Stimulated activated CD4-positive, alpha-beta T cell treated with anti-CD3 and anti-CD28 coated beads, Interleukin-12 subunit alpha, Interleukin-12 subunit beta, amount 100 ng/mL, for 24 hours (primary cell): Measurements from ENCODE around the gene JPT2.

Experiments used
- DNase-seq, 2 experiments: peaks; one replicate each; pipeline ENCODE4 v3.0.0-alpha.2; 2020; ENCODE audit warnings: low read depth in 2 of 2

Gene JPT2

DNA sequence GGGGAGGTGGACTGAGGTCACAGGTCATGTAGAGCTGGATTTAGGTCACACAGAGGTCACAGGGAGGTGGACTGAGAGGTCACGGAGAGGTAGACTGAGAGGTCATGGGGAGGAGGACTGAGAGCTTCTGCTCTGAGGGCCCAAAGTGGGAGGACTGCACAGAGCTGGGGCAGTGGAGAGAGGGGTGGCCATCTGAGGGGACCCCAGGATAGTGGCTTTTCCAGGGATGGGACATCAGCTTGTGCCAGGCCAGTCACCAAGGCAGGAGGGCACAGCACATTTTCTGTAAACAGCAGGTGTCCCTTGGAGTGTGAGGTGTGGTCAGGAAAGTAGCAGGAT, 26.1 kb upstream of the JPT2 start:
- DNase-seq = no peak

DNA sequence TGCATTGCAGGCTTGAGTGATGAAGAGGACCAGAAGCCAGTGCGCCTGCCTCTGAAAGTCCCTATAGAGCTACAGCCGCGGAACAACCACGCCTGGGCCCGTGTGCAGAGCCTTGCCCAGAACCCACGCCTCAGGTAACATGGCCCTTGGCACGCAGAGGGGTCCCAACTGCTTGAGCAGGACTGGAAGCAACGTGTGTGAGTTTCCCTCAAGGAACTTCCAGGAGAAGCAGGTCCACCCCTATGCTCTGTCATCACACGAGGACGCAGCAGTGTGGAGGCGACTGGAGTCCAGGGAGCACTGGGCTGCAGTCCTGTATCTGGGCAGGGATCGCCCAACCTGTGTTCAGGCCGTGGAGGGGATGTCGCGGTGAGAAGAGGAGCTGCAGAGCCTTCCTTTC, 25.1 kb upstream of the JPT2 start:
- no peak for DNase-seq

DNA sequence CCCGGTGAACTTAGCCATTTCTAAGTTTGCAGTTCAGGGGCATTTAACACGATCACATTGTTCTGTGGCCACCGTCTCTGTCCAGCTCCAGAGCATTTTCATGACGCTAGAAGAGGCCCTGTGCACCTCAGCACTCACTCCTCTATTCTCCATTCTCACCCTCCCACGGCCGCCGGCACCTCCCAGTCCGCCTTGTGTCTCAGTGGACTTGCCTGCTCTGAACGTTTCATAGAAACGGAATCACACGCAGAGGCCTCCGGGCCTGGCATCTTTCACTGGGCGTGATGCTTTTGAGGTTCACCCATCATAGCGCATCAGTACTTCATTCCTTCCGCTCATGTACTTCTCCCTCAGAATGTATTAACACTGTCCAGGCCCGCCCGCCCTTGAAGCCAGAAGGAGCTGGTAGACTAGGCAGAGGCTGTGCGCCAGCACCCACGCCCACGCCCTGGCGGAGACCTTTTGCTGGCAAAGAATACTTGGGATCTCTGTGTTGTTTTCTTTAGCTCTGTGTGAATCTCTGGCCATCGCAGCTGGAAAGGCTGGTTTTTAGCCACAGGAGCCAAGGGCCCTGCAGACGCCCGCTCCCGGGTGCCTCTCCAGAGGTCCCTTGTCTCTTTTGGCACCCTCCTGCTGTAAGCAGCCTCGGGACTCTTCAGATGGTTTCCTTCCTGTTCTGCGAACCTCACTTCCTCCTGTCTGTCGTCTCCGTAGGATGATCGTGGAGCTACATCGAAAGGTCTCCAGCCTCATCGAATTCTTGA, 23.4 kb upstream of the JPT2 start:
- DNase-seq = no peak

DNA sequence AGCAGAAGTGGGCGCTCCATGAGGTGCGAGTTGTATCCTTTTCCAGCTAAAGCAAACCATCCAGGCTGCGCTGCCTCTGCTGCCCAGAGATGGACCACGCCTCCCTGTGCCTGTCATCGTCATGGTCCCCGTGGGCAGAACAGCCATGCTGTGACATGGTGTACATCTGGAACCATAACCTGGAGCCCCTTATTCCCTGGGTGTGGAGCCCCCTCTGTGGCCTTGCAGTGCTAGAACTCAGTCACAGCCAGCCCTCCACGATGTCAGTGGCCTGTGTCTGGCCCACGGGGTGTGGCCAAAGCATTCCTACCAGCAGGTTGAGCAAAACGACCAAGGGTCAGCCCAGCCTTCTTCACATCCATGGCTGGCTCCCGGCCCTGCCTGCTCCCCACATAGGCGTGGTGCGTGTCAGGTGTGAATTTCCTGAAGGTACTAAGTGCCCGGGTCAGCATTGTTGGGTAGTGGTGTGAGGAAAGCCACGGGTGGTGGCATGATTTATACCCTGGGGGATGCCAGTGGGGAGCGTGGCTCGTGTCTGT, 22.7 kb upstream of the JPT2 start:
- no peak for DNase-seq

DNA sequence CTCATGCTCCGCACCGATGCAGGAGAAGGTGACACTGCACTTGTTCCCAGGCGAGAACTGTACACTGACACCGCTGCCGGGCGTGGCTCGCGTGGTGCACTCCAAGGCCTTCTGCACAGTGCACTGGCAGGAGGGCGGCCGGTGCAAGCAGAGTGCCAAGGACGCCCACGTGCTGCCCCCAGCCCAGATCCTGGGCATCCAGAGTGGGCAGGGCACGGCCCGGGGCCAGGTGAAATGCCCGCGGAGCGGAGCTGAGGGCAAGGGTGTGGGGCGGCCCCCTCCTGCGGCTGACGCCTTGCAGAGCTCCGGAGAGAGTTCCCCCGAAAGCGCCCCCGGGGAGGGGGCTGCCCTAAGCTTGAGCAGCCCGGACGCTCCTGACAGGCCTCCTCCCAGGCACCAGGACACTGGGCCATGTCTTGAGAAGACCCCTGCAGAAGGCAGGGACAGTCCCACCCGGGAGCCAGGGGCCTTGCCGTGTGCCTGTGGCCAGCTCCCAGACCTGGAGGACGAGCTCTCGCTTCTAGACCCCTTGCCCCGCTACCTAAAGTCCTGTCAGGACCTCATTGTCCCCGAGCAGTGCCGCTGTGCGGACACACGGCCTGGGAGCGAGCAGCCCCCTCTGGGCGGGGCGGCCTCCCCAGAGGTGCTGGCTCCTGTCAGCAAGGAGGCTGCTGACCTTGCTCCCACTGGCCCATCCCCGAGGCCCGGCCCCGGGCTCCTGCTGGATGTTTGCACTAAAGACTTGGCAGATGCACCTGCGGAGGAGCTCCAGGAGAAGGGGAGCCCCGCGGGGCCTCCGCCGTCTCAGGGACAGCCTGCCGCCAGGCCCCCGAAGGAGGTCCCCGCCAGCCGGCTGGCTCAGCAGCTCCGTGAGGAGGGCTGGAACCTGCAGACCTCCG, 21.9 kb upstream of the JPT2 start:
- DNase-seq = no peak

DNA sequence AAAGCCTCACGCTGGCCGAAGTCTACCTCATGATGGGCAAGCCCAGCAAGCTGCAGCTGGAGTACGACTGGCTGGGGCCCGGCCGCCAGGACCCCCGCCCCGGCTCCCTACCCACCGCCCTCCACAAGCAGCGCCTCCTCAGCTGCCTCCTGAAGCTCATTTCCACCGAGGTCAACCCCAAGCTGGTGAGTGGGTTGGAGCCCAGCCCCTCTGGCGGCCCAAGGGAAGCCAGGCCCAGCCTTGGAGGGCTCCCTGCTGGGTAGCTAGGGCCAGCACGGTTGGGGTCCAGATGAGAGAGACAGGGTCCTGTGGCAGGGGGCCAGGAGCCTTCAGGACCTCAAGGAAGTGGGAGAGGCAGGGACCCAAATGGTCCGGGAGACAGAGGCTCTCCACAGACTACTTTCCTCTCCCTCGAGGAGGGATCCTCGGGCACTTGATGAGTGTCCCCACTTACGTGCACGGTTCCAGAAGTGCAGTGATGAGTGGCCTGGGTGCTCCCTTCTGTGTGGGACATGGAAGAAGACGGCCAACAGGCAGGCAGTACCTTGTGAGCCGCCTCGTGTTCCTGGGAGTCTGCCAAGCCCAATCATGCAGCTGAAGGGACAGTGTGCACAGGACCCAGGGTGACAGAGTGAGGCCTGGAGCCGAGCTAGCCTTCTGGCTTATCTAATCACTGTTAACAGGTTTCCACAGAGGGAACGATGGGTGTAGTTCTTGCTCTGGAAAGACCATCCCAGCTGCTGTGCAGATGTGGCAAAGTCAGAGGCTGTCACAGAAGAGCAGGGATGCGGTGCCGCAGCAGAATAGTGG, 21.1 kb upstream of the JPT2 start:
- DNase-seq = no peak

DNA sequence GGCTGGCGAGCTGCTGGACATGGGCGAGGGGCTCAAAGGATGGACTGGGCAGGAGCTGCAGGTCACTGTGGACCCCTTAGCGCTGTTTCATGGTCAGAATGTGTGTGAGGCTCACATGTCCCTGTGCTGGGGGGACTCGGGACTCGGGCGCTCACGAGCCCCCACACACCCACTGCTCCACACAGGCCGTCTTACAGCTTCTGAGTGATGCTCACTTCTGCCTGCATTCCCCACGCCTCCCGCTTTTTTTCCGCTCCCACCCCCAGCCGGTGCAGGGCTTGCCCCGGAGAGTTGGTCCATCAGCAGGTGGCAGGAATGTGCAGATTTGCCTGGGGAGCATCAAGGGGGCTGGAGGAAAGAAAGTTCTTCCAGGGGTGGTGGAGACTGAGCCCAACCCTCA, 20.2 kb upstream of the JPT2 start:
- no peak for DNase-seq

DNA sequence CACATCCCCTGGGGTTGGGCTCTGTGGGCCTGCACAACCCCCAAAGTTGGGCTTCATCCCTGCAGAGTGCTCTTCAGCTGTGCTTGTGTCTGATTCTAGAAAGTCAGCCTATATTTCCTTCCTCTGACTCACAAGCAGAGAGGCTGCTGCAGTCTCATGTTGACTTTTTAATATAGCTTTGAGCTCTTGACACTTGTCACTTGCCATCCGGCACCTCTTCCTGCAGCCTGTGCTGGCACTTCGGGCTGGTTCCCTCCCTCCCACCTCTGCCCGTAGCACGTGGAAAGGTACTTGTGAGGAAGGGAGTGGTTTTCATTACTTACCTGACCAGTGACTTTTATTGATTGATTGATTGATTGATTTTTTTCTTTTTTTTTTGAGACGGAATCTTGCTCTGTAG, 19.0 kb upstream of the JPT2 start:
- DNase-seq = no peak

DNA sequence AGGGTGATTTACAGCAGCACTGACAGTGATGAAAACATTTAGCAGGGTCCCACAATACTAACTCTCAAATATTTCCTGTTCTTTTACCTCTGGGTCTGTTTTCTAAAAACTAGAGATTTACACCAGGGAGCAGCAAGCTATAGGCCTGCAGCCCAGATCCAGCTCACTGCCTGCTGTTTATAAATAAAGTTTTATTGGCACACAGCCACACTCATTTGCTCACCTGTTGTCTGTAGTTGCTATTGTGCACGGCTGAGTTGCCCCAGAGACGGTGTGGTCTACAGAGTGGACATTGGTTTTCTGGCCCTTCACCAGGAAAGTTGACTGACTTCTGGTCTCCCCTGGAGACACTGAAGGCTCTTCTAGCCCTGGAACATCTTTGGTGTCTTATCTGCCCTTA, 16.3 kb upstream of the JPT2 start:
- DNase-seq = no peak

DNA sequence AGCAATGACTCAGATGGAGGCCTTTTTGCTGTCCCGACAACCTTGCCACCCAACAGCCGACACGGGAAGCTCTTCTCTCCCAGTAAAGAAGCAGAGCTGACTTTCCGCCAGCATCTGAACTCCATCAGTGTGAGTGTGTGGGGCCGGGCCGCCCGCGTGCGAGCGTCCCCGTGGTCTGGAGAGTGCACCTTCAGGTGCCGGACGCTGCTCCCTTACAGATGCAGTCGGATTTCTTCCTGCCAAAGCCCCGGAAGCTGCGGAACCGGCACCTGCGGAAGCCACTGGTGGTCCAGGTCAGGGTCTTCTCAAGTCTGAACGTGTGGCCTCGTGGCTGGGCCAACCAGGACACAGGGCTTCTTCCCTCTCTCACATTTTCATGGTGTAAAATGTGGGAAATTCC, 15.5 kb upstream of the JPT2 start:
- no peak for DNase-seq

DNA sequence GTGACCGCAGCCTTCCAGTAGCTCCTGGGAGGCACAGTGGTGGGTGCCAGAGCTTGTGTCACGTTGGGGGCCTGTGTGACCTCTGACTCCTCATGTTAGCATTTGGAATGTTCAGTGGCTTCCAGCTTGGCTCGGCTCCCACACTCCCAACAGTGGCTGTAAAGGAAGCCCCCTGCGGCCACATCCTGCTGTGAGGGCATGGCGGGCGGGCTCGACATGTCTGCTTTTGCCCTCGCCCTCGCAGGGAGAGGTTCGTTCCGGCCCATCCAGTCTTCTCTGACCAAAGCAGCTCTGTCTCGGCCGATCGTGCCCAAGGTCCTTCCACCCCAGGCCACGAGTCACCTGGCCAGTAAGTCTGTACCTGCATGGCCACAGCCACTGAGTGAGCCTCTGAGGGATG, 12.2 kb upstream of the JPT2 start:
- no peak for DNase-seq

DNA sequence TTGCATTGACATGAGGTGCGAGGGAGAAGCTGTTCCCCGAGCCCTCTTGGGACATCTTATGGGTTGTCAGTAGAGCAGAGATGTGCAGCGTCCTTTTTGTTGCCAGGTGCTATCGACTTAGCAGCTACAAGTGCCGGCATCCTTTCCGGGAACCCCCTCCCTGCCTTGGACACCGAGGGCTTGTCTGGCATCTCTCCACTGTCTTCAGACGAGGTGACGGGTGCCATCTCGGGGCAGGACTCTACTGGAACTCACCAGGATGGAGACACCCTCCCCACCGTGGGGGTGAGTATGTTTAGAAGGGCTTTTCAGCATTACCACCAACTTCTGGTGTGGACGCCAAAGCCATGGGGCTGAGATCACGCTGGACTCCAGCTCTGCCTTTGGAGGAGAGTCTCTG, 11.8 kb upstream of the JPT2 start:
- no peak for DNase-seq

DNA sequence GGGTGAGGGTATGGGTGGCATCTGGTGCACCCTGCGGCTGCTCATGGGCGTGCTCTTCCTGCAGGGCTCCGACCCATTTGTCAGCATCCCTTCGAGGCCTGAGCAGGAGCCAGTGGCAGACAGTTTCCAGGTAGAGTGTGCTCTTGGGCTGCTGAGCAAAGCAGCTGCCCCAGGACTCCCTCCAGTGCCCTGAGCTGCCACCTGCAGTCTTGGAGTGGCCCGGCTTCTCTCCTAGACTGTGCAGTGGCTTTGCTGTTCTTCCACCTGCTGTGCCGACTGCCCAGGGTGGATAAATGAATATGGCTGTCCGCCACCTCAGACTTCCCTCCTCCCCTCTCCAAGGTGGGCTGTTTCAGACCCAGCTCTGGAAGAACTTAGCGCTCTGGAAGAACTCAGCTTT, 10.8 kb upstream of the JPT2 start:
- DNase-seq = no peak

DNA sequence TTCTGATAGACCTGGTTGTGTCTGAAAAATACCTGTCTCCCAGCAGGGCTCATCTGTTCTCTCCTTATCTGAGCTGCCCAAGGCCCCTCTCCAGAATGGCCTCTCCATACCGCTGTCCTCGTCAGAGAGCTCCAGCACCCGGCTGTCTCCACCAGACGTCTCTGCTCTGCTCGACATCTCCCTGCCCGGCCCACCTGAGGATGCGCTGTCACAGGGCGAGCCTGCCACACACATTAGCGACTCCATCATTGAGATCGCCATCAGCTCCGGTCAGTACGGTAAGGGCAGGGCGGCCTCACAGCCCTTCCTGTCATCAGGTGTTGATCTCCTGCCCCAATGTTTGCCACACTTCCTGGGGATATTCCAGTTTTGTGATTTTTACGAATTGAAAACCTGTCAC, 10.2 kb upstream of the JPT2 start:
- no peak for DNase-seq

DNA sequence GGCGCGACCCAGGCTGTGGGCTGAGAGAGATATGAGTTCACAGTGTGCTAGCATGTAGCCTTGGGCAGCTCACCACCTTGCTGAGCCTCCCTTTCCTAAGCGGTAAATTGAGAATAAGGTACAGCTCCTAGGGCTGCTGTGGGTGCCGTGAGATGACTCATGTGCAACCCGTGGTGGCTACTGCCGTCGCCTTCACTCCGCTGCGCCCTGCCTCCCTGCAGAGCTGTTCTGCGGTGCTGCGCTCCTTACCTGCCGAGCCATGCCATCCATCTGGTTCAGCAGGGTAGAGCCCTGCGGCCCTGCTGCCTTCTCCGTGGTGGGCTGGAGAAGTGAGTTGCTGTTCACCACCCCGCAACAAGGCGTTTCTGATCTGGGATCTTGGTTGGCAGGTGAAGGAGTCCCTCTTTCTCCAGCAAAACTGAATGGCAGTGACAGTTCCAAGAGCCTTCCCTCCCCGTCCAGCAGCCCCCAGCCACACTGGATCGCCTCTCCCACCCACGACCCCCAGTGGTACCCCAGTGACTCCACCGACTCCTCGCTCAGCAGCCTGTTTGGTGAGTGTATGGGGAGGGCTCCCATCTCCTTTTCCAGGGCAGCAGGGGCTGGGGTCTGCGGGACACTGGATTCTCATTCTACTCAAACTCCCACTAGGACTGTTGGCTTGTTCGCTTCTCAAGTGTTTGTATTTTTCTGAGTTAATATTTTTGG, 9.3 kb upstream of the JPT2 start:
- no peak for DNase-seq

DNA sequence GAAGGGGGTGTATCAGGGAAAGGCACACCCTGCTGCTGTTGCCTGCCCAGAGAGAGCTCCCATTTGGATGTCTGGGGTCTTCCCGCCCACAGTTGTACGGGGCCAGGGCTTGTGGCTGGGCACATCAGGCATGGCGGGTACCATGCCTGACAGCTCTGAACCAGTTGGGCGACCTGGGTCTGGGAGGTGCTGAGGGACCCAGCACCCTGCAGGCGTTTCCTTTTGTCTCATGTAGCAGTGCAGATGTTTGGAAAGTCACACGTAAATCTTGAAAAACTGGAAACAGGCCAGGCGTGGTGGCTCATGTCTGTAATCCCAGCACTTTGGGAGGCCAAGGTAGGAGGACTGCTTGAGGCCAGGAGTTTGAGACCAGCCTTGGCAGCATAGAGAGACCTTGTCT, 8.4 kb upstream of the JPT2 start:
- no peak for DNase-seq

DNA sequence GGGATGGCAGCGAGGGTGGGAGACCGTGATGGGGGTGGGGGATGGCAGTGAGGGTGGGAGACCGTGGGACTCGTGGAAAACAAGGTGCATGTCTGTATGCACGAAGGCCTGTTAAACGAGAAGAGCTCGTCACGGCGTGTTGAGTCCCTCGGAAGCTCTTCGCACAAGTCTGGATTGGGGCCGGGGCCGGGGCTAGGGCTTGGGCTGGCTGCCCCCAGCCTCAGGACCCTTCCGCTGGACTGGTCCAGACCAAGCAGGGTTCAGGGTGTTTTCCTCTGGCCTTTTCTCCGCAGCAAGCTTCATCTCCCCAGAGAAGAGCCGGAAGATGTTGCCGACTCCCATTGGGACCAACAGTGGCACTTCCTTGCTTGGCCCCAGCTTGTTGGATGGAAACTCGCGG, 7.7 kb upstream of the JPT2 start:
- no peak for DNase-seq

DNA sequence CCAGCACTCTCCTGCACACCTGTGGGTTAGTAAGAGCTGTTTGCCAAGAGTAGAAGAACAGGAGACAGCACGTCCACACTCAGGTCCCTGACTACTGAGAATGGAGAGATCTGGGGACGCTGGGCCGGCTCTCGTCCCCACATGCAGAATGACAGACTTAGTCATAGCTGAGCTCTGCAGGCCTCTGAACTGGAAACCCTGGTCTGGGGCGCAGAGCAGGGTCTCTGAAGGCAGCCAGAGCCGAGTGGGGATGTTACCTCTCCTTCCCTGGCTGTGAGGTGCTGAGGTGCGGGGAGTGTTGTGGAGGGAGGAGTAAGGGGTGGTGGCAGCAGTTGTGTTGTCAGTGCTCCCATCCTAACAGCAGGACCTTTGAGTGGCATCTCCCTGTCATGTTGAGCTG, 7.2 kb upstream of the JPT2 start:
- DNase-seq = no peak

DNA sequence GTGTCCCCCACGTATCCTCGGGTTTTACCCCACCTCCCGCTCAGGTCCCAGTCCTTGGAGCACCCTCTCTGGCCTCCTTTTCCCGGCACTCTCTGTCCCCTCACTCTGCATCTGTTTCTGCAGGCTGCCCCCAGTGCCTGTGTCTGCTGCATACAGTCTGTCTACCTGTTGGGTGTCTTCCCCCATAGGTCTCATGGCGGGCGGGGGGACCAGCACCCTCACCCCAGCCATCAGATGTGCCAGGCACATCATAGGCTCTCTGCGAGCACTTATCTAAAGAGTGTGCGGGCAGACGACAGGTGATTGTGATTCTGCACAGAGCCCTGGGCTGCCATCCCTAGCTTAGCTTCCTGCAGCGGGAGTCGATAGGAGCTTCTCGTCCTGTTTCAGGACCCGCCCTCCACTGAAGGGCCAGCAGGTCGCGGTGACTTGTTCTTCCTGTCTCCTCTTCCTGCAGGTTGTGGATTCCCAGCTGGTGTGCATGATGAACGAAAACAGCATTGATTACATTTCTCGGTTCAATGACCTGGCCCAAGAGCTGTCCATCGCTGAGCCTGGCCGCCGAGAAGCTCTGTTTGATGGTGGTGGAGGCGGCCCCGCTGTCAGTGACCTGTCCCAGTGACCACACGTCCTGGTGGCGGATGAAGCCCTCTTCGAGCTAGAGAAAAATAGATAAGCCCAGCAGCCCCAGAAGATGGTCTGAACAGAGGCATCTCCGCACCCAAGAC, 4.5 kb upstream of the JPT2 start:
- DNase-seq = no peak

DNA sequence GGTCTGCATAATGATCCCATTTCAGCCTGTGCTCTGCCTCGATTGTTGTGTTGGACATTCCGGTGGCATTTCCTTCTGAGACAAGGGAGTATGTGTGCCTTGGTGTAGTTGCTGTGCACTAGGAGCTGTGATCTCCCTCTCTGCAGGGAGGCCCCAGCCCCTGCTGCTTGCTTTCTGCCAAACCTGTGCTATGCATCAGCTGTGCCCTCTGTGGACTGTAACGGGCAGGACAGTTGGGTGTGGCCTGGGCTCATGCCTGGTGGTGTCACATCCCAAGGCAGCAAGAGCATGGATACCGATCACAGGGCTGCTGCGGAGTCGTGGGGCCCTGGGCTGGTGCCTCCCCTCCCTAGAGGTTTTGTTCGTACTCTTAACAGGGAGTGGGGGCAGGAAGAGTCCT, 3.8 kb upstream of the JPT2 start:
- no peak for DNase-seq
